OCI-LY3 (cell line): ENCODE data around the gene DNAAF9.

Source experiments
- EZH2phosphoT487 ChIP-seq: fragments of 200-600 bp; shearing (Covaris generic); IDR thresholded peaks from 2 replicates; pipeline ENCODE4 v1.6.1; 2018; ENCODE audit warnings: antibody characterized with exemption, mixed run types, low read depth
- TF ChIP-seq, protein P1 (sequence below): fragments of 200-600, 300-600 bp; sonication (generic); IDR thresholded peaks from 2 replicates; pipeline ENCODE4 v1.5.1; 2014; ENCODE audit warnings: antibody characterized with exemption, low read length, low read depth

DNA sequence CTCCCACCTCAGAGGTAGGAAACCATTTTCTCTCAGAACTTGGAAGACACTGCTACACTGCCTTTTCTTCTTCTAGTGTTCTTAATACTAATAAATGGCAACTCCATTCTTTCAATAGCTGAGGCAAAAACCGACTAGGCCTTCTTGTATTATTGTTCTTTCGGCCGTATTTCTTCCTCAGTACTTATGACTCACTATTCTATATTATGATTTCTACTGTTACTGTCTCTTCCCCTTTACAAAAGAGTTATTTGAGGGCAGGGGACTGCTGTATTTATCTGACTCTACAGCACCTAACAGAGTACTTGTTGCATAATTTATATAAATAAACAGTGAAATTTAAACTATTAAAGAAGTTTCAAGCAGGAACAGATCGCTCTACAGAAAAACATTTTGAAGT is 3.1 kb downstream of the DNAAF9 start:
- TF ChIP-seq, protein P1, sequence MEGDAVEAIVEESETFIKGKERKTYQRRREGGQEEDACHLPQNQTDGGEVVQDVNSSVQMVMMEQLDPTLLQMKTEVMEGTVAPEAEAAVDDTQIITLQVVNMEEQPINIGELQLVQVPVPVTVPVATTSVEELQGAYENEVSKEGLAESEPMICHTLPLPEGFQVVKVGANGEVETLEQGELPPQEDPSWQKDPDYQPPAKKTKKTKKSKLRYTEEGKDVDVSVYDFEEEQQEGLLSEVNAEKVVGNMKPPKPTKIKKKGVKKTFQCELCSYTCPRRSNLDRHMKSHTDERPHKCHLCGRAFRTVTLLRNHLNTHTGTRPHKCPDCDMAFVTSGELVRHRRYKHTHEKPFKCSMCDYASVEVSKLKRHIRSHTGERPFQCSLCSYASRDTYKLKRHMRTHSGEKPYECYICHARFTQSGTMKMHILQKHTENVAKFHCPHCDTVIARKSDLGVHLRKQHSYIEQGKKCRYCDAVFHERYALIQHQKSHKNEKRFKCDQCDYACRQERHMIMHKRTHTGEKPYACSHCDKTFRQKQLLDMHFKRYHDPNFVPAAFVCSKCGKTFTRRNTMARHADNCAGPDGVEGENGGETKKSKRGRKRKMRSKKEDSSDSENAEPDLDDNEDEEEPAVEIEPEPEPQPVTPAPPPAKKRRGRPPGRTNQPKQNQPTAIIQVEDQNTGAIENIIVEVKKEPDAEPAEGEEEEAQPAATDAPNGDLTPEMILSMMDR: no peak
- TF ChIP-seq EZH2phosphoT487: no peak
